ENCODE measurements around the gene HIC1. TPM values are rescaled to one million over a fixed set of nuclear protein-coding genes. Genes with fewer than 3 reads are reported as not detected.
A peak's percentile ranks its signal among the peaks of the same experiment; 100 is the strongest.

The HIC1 gene
- total RNA-seq, 1 experiment from 2014 or later = 1.4 TPM

DNA sequence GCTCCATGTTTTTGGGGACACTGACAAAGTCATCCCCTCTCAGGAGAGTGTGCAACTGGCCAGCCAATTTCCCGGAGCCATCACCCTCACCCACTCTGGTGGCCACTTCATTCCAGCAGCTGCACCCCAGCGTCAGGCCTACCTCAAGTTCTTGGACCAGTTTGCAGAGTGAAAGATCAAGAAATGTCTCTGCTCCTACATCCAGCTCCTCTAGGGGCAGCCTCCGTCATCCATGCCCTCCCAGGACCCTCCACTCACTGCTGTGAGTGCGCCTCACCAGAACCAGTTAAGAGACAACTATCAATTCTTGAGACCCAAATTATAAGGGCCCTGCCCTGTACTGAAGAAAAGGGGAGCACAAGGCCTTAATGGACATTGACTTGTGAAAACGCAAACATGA is 12.0 kb upstream of the HIC1 start:
- Histone ChIP-seq H3K9me3 (ENCODE audit: control insufficient read depth, insufficient read depth, low read depth, low read length) (no peaks in the 10 kb centered on the region), H3K36me3 (ENCODE audit: control insufficient read depth, insufficient read depth, low read length) (0 out of 2 replicates have a peak, but pooled peaks cover 3% of the 10 kb centered on the region), H3K4me3 (ENCODE audit: low read depth in 2 of 2, low read length in 2 of 2) (peak overlapping the region; percentile 72 to 77), H3K27ac (ENCODE audit: low read length) (peak overlapping the region; percentile 98; the same call in 1 of the 2 replicates), H3K4me1 (ENCODE audit: control insufficient read depth, insufficient read depth, low read length) (peaks cover 12% of the 10 kb centered on the region), H3K27me3 (ENCODE audit: control insufficient read depth, insufficient read depth, low read length) (no peaks in the 10 kb centered on the region)
- ATAC-seq (no peak), DNase-seq (ENCODE audit: low read depth, low spot score) (no peak)
- TSS peak; percentile 87 for BruUV-seq (replicated peaks)
- ChIA-PET CTCF (no interaction called here), POLR2A (no interaction called here)
- intact Hi-C loops (cut with micrococcal nuclease; ENCODE audit: unreplicated experiment) = no loop called here
- TF ChIP-seq SIN3A (IDR thresholded peaks at IDR 0.05; ENCODE audit: borderline replicate concordance, insufficient read depth, low read depth, low read length) = no peak
- TF ChIP-seq, protein P1, sequence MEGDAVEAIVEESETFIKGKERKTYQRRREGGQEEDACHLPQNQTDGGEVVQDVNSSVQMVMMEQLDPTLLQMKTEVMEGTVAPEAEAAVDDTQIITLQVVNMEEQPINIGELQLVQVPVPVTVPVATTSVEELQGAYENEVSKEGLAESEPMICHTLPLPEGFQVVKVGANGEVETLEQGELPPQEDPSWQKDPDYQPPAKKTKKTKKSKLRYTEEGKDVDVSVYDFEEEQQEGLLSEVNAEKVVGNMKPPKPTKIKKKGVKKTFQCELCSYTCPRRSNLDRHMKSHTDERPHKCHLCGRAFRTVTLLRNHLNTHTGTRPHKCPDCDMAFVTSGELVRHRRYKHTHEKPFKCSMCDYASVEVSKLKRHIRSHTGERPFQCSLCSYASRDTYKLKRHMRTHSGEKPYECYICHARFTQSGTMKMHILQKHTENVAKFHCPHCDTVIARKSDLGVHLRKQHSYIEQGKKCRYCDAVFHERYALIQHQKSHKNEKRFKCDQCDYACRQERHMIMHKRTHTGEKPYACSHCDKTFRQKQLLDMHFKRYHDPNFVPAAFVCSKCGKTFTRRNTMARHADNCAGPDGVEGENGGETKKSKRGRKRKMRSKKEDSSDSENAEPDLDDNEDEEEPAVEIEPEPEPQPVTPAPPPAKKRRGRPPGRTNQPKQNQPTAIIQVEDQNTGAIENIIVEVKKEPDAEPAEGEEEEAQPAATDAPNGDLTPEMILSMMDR (IDR thresholded peaks at IDR 0.05) = no peak
- TF ChIP-seq TCF7L2 (IDR thresholded peaks at IDR 0.05; ENCODE audit: low read depth, low read length) = no peak
- TF ChIP-seq POLR2AphosphoS5 (IDR thresholded peaks at IDR 0.05; ENCODE audit: low read depth, low read length) = no peak
- TF ChIP-seq, protein P2, sequence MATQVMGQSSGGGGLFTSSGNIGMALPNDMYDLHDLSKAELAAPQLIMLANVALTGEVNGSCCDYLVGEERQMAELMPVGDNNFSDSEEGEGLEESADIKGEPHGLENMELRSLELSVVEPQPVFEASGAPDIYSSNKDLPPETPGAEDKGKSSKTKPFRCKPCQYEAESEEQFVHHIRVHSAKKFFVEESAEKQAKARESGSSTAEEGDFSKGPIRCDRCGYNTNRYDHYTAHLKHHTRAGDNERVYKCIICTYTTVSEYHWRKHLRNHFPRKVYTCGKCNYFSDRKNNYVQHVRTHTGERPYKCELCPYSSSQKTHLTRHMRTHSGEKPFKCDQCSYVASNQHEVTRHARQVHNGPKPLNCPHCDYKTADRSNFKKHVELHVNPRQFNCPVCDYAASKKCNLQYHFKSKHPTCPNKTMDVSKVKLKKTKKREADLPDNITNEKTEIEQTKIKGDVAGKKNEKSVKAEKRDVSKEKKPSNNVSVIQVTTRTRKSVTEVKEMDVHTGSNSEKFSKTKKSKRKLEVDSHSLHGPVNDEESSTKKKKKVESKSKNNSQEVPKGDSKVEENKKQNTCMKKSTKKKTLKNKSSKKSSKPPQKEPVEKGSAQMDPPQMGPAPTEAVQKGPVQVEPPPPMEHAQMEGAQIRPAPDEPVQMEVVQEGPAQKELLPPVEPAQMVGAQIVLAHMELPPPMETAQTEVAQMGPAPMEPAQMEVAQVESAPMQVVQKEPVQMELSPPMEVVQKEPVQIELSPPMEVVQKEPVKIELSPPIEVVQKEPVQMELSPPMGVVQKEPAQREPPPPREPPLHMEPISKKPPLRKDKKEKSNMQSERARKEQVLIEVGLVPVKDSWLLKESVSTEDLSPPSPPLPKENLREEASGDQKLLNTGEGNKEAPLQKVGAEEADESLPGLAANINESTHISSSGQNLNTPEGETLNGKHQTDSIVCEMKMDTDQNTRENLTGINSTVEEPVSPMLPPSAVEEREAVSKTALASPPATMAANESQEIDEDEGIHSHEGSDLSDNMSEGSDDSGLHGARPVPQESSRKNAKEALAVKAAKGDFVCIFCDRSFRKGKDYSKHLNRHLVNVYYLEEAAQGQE (IDR thresholded peaks at IDR 0.05; ENCODE audit: insufficient read depth in 1 of 2, low read depth in 2 of 2, low read length in 1 of 2) = no peak
- in situ Hi-C loops (cut with HindIII; ENCODE audit: low pct_unique_long_range_greater_than_20kb, low sequenced_read_pairs) = no loop called here

DNA sequence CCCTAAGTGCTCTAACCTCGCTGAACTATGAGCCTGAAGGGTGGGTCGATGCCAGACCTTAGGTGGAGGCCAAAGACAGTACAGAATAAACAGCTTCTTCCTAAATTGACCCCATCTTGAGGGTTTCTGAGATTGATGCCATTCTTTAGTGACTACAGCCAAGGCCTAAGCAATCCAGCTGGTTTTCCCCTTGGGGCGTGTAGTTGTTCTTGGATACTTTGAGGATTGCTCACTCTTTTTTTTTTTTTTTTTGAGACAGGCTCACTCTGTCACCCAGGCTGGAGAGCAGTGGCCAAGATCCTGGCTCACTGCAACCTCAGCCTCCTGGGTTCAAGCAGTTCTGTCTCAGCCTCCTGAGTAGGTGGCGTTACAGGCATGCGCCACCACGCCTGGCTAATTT is 11.1 kb upstream of the HIC1 start:
- H3K4me1 ChIP-seq (ENCODE audit: control insufficient read depth, insufficient read depth, low read length) = peaks cover 16% of the 10 kb centered on the region
- CTCF ChIA-PET = no interaction called here
- POLR2A ChIA-PET = no interaction called here
- ATAC-seq (no peak), DNase-seq (ENCODE audit: low read depth, low spot score) (no peak)
- H3K4me3 ChIP-seq (ENCODE audit: low read depth in 2 of 2, low read length in 2 of 2) = no peak overlapping the region
- no peak overlapping the region for H3K27ac ChIP-seq (ENCODE audit: low read length)
- no peaks in the 10 kb centered on the region for H3K9me3 ChIP-seq (ENCODE audit: control insufficient read depth, insufficient read depth, low read depth, low read length)
- no TSS peak for BruUV-seq (replicated peaks)
- in situ Hi-C loops (cut with HindIII; ENCODE audit: low pct_unique_long_range_greater_than_20kb, low sequenced_read_pairs) (no loop called here), intact Hi-C loops (cut with micrococcal nuclease; ENCODE audit: unreplicated experiment) (no loop called here)
- 0 out of 2 replicates have a peak, but pooled peaks cover 3% of the 10 kb centered on the region for H3K36me3 ChIP-seq (ENCODE audit: control insufficient read depth, insufficient read depth, low read length)
- TF ChIP-seq TCF7L2 (IDR thresholded peaks at IDR 0.05; ENCODE audit: low read depth, low read length) (no peak), SIN3A (IDR thresholded peaks at IDR 0.05; ENCODE audit: borderline replicate concordance, insufficient read depth, low read depth, low read length) (no peak), POLR2AphosphoS5 (IDR thresholded peaks at IDR 0.05; ENCODE audit: low read depth, low read length) (no peak)
- TF ChIP-seq, protein P1 (IDR thresholded peaks at IDR 0.05) = no peak
- TF ChIP-seq, protein P2 (IDR thresholded peaks at IDR 0.05; ENCODE audit: insufficient read depth in 1 of 2, low read depth in 2 of 2, low read length in 1 of 2) = no peak
- H3K27me3 ChIP-seq (ENCODE audit: control insufficient read depth, insufficient read depth, low read length) = no peaks in the 10 kb centered on the region
